HepG2 (cell line): Measurements from ENCODE around the gene CSNK1G1. TPM values are rescaled to one million over a fixed set of nuclear protein-coding genes. Genes with fewer than 3 reads are reported as not detected.
A peak's percentile ranks its signal among the peaks of the same experiment; 100 is the strongest.

Experiments used
- AKAP8 ChIP-seq: sonication (generic); formaldehyde crosslinking; IDR thresholded peaks from 2 replicates; pipeline ENCODE4 v1.5.1; 2020; ENCODE audit warnings: mild to moderate bottlenecking, missing genetic modification reagents
- BCLAF1 ChIP-seq: fragments of 450-650 bp; IDR thresholded peaks from 2 replicates; pipeline ENCODE4 v1.6.1; 2017; ENCODE audit warnings: mild to moderate bottlenecking
- CHD2 ChIP-seq: IDR thresholded peaks from 2 replicates; pipeline ENCODE4 v1.6.1; 2011; ENCODE audit warnings: low read depth, low read length, improper control_type of control experiment
- HBP1 ChIP-seq: IDR thresholded peaks from 2 replicates; pipeline ENCODE4 v1.6.1; 2016; ENCODE audit warnings: low read depth, control low read depth
- HINFP ChIP-seq: sonication (generic); formaldehyde crosslinking; IDR thresholded peaks from 2 replicates; pipeline ENCODE4 v1.4.0; 2020; ENCODE audit warnings: low read depth, mild to moderate bottlenecking, missing genetic modification reagents
- KAT8 ChIP-seq: IDR thresholded peaks from 2 replicates; pipeline ENCODE4 v1.6.1; 2016; ENCODE audit warnings: missing genetic modification reagents, missing compliant biosample characterization
- NPAS2 ChIP-seq: sonication (generic); formaldehyde crosslinking; IDR thresholded peaks from 2 replicates; pipeline ENCODE4 v1.8.0; 2022; ENCODE audit warnings: mild to moderate bottlenecking, missing genetic modification reagents, borderline replicate concordance
- PHF21A ChIP-seq: sonication (generic); formaldehyde crosslinking; IDR thresholded peaks from 2 replicates; pipeline ENCODE4 v1.5.0; 2020; ENCODE audit warnings: mild to moderate bottlenecking, missing genetic modification reagents
- SRY ChIP-seq: sonication (generic); formaldehyde crosslinking; IDR thresholded peaks from 2 replicates; pipeline ENCODE4 v1.8.0; 2022; ENCODE audit warnings: mild to moderate bottlenecking, missing genetic modification reagents
- TARDBP ChIP-seq: sonication (generic); formaldehyde crosslinking; IDR thresholded peaks from 2 replicates; pipeline ENCODE4 v1.8.0; 2022; ENCODE audit warnings: mild to moderate bottlenecking, missing genetic modification reagents
- TEAD3 ChIP-seq: optimal IDR thresholded peaks from 2 replicates; pipeline ENCODE3; 2016; ENCODE audit warnings: borderline replicate concordance
- TFAP4 ChIP-seq: sonication (generic); IDR thresholded peaks from 2 replicates; pipeline ENCODE4 v1.6.1; 2016; ENCODE audit warnings: low read depth, borderline replicate concordance
- YY1 ChIP-seq: IDR thresholded peaks from 2 replicates; pipeline ENCODE4 v1.6.1; 2011; ENCODE audit warnings: low read length, low read depth, moderate library complexity, mild to moderate bottlenecking; ENCODE audit not compliant: insufficient read depth, insufficient replicate concordance
- ZFP90 ChIP-seq: sonication (generic); formaldehyde crosslinking; IDR thresholded peaks from 2 replicates; pipeline ENCODE4 v1.8.0; 2022; ENCODE audit warnings: missing genetic modification reagents, mild to moderate bottlenecking, inconsistent platforms, borderline replicate concordance
- ZNF317 ChIP-seq: sonication (generic); formaldehyde crosslinking; IDR thresholded peaks from 2 replicates; pipeline ENCODE4 v1.5.0; 2020; ENCODE audit warnings: mild to moderate bottlenecking, missing genetic modification reagents
- ZNF329 ChIP-seq: sonication (generic); formaldehyde crosslinking; IDR thresholded peaks from 2 replicates; pipeline ENCODE4 v1.9.0; 2021; ENCODE audit warnings: low read depth, mild to moderate bottlenecking, missing genetic modification reagents
- ZNF337 ChIP-seq: sonication (generic); formaldehyde crosslinking; IDR thresholded peaks from 2 replicates; pipeline ENCODE4 v1.5.1; 2020; ENCODE audit warnings: missing genetic modification reagents, low read depth, mild to moderate bottlenecking, borderline replicate concordance
- ZNF33B ChIP-seq: sonication (generic); formaldehyde crosslinking; IDR thresholded peaks from 2 replicates; pipeline ENCODE4 v1.5.1; 2020; ENCODE audit warnings: mild to moderate bottlenecking, missing genetic modification reagents
- ZNF350 ChIP-seq: sonication (generic); formaldehyde crosslinking; IDR thresholded peaks from 2 replicates; pipeline ENCODE4 v1.4.0; 2020; ENCODE audit warnings: mild to moderate bottlenecking, low read depth, missing genetic modification reagents, borderline replicate concordance
- ZNF550 ChIP-seq: sonication (generic); formaldehyde crosslinking; IDR thresholded peaks from 2 replicates; pipeline ENCODE4 v1.4.0; 2020; ENCODE audit warnings: mild to moderate bottlenecking, missing genetic modification reagents, borderline replicate concordance
- ZNF598 ChIP-seq: sonication (generic); formaldehyde crosslinking; IDR thresholded peaks from 2 replicates; pipeline ENCODE4 v1.5.1; 2020; ENCODE audit warnings: mild to moderate bottlenecking, missing genetic modification reagents, borderline replicate concordance
- ZNF619 ChIP-seq: sonication (generic); formaldehyde crosslinking; IDR thresholded peaks from 2 replicates; pipeline ENCODE4 v1.4.0; 2020; ENCODE audit warnings: mild to moderate bottlenecking, missing genetic modification reagents
- polyA plus RNA-seq, 8 experiments: library from polyadenylated mRNA; depleted of rRNA in 3 of 8; stranded (reverse) in 7 of 8; unstranded in 1 of 8; fragments of >200 nt; fragmentation: Illumina TruSeq in 4 of 8; extraction: Trizol in 4 of 8; gene quantifications; 2 replicates each; pipeline versions ENCODE4 v1.2.1 to v1.2.3, GENCODE V29; 2011 to 2016; ENCODE audit warnings: low read depth in 4 of 8, missing spikeins in 1 of 8, mixed read lengths in 1 of 8; ENCODE audit not compliant: insufficient read depth in 1 of 8
- total RNA-seq, 5 experiments: library from RNA; depleted of rRNA; stranded (reverse); fragments of >200 nt; fragmentation: Illumina TruSeq; extraction: Trizol; gene quantifications; 2 replicates each; pipeline ENCODE4 v1.2.3, GENCODE V29; 2016; ENCODE audit warnings: low read depth in 1 of 5

CSNK1G1 gene
- total and polyA plus RNA-seq, 2 of the 13 experiments (the other 11 are each of a cell fraction or from before 2014, with no cell fraction given): 8.5 to 12.6 TPM

GRCh38 chr15:64216730-64217428 is 139.1 kb downstream of the CSNK1G1 start (continued):
- TF ChIP-seq HINFP (CRISPR knock-in tag): no peak
- peak; percentile 91 for TF ChIP-seq PHF21A
- TF ChIP-seq HBP1: peak; percentile 29; the same call in 1 of the 2 replicates
- TF ChIP-seq ZNF350 (CRISPR knock-in tag): peak; percentile 78; the same call in 1 of the 2 replicates
- peak; percentile 99 for TF ChIP-seq TFAP4
- TF ChIP-seq NPAS2: no peak
- peak; percentile 51; the same call in 1 of the 2 replicates for TF ChIP-seq ZNF317 (CRISPR knock-in tag)
- TF ChIP-seq CHD2: no peak
- no peak for TF ChIP-seq ZNF337 (CRISPR knock-in tag)
- no peak for TF ChIP-seq ZNF329
- TF ChIP-seq TEAD3 (CRISPR knock-in tag): peak; percentile 81
- no peak for TF ChIP-seq ZFP90
- TF ChIP-seq ZNF598: no peak
- TF ChIP-seq BCLAF1: no peak
- no peak for TF ChIP-seq ZNF619 (CRISPR knock-in tag)
- peak; percentile 79 for TF ChIP-seq KAT8 (CRISPR knock-in tag)
- TF ChIP-seq TARDBP (CRISPR knock-in tag): peak; percentile 90
- TF ChIP-seq AKAP8 (CRISPR knock-in tag): 0 out of 2 replicates have a peak, but pooled peaks have one; percentile 33
- no peak for TF ChIP-seq ZNF550 (CRISPR knock-in tag)
- no peak for TF ChIP-seq YY1
- TF ChIP-seq ZNF33B (CRISPR knock-in tag): no peak
- no peak; the same call in 1 of the 2 replicates for TF ChIP-seq SRY (CRISPR knock-in tag)
